OCI-LY1 (cell line): ENCODE results near the gene JMJD1C.

ENCODE experiments used
- H2AFZ ChIP-seq: fragments of 200-600 bp; sonication (generic), shearing (Covaris generic); 2 replicates; pipeline ENCODE4 v1.6.0; 2014; ENCODE audit warnings: antibody characterized with exemption, mild to moderate bottlenecking, low read length
- H3F3A ChIP-seq: fragments of 200-600 bp; sonication (generic), shearing (Covaris generic); 2 replicates; pipeline ENCODE4 v1.6.0; 2014; ENCODE audit warnings: mild to moderate bottlenecking, antibody characterized with exemption, low read length, moderate library complexity; ENCODE audit not compliant: insufficient read depth
- H3K27ac ChIP-seq: fragments of 200-600 bp; sonication (generic); 2 replicates; pipeline ENCODE4 v1.5.1; 2014; ENCODE audit warnings: low read length, mixed run types, mild to moderate bottlenecking, low read depth; ENCODE audit not compliant: poor library complexity, severe bottlenecking
- H3K27me3 ChIP-seq: fragments of 200-600 bp; sonication (generic); 2 replicates; pipeline ENCODE4 v1.6.0; 2014; ENCODE audit warnings: antibody characterized with exemption, mild to moderate bottlenecking, low read length, moderate library complexity; ENCODE audit not compliant: insufficient read depth
- H3K36me3 ChIP-seq: fragments of 200-600 bp; sonication (generic); 2 replicates; pipeline ENCODE4 v1.6.1; 2014; ENCODE audit warnings: mild to moderate bottlenecking, antibody characterized with exemption, low read length, moderate library complexity, mixed read lengths; ENCODE audit not compliant: insufficient read depth
- H3K4me1 ChIP-seq: fragments of 200-600 bp; sonication (generic); 2 replicates; pipeline ENCODE4 v1.5.1; 2014; ENCODE audit warnings: mild to moderate bottlenecking, low read length, moderate library complexity; ENCODE audit not compliant: insufficient read depth, severe bottlenecking
- H3K4me2 ChIP-seq: fragments of 200-600 bp; sonication (generic), shearing (Covaris generic); 2 replicates; pipeline ENCODE4 v1.6.1; 2014; ENCODE audit warnings: low read length
- H3K4me3 ChIP-seq: fragments of 200-600 bp; sonication (generic); 2 replicates; pipeline ENCODE4 v1.5.1; 2014; ENCODE audit warnings: low read length, low read depth, mild to moderate bottlenecking, mixed read lengths; ENCODE audit not compliant: poor library complexity, severe bottlenecking
- H3K79me2 ChIP-seq: fragments of 200-600 bp; shearing (Covaris generic); 2 replicates; pipeline ENCODE4 v1.6.1; 2016; ENCODE audit warnings: mixed run types, low read length, mixed read lengths; ENCODE audit not compliant: insufficient read depth
- H3K9ac ChIP-seq: fragments of 200-600 bp; sonication (generic), shearing (Covaris generic); 2 replicates; pipeline ENCODE4 v1.6.1; 2014; ENCODE audit warnings: mild to moderate bottlenecking, low read length, mixed read lengths
- H3K9me2 ChIP-seq: fragments of 200-600 bp; sonication (generic), shearing (Covaris generic); 2 replicates; pipeline ENCODE4 v1.6.1; 2014; ENCODE audit warnings: low read depth, mild to moderate bottlenecking, low read length, mixed read lengths
- H3K9me3 ChIP-seq: fragments of 200-600 bp; shearing (Covaris generic); 2 replicates; pipeline ENCODE4 v1.6.1; 2014; ENCODE audit warnings: low read length, mixed read lengths
- H4K20me1 ChIP-seq: fragments of 200-600 bp; sonication (generic), shearing (Covaris generic); 2 replicates; pipeline ENCODE4 v1.6.0; 2016; ENCODE audit warnings: mild to moderate bottlenecking, low read length; ENCODE audit not compliant: insufficient read depth
- EZH2 ChIP-seq: fragments of 200-600 bp; sonication (generic), shearing (Covaris generic); IDR thresholded peaks from 2 replicates; pipeline ENCODE4 v1.8.0; 2017; ENCODE audit warnings: borderline replicate concordance, mixed run types, mild to moderate bottlenecking, antibody characterized with exemption, low read length, moderate library complexity, mixed read lengths
- TF ChIP-seq, protein P1 (sequence below): fragments of 200-600 bp; sonication (generic), shearing (Covaris generic); IDR thresholded peaks from 2 replicates; pipeline ENCODE4 v1.5.1; 2017; ENCODE audit warnings: mild to moderate bottlenecking, antibody characterized with exemption, low read length, moderate library complexity, mixed read lengths

JMJD1C gene

DNA sequence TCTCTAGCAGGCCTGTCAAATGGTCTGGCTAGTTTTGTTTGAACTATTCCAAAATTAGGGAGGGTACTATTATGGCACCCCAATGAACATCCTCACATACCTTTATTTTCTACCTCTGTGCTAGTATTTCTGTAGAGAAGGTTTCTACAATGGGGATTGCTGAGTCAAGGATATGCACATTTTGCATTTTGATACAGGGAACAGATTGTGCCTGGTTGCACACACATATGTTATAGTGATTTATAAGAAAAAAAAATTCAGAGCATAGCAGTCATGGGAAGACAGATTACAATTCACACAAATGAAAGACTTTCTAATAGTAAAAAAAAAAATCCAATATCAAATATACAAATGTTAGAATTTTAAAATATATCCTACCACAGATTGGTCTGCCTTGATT is 346.7 kb downstream of the JMJD1C start:
- Histone ChIP-seq H3K4me3 (no peak overlapping the region), H3K79me2 (no peaks in the 10 kb centered on the region), H2AFZ (no peak overlapping the region), H3K9me3 (no peaks in the 10 kb centered on the region), H3K36me3 (no peaks in the 10 kb centered on the region), H3K9ac (no peak overlapping the region), H3K9me2 (no peaks in the 10 kb centered on the region), H3K27ac (no peak overlapping the region), H4K20me1 (no peaks in the 10 kb centered on the region), H3K27me3 (no peaks in the 10 kb centered on the region), H3K4me1 (no peaks in the 10 kb centered on the region), H3K4me2 (no peak overlapping the region), H3F3A (no peaks in the 10 kb centered on the region)
- TF ChIP-seq, protein P1, sequence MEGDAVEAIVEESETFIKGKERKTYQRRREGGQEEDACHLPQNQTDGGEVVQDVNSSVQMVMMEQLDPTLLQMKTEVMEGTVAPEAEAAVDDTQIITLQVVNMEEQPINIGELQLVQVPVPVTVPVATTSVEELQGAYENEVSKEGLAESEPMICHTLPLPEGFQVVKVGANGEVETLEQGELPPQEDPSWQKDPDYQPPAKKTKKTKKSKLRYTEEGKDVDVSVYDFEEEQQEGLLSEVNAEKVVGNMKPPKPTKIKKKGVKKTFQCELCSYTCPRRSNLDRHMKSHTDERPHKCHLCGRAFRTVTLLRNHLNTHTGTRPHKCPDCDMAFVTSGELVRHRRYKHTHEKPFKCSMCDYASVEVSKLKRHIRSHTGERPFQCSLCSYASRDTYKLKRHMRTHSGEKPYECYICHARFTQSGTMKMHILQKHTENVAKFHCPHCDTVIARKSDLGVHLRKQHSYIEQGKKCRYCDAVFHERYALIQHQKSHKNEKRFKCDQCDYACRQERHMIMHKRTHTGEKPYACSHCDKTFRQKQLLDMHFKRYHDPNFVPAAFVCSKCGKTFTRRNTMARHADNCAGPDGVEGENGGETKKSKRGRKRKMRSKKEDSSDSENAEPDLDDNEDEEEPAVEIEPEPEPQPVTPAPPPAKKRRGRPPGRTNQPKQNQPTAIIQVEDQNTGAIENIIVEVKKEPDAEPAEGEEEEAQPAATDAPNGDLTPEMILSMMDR: no peak
- no peak for TF ChIP-seq EZH2
